Endothelial cell of umbilical vein (primary cell): ENCODE data around the gene RSPH3. TPM values are rescaled to one million over a fixed set of nuclear protein-coding genes. Genes with fewer than 3 reads are reported as not detected.
A peak's percentile ranks its signal among the peaks of the same experiment; 100 is the strongest.

Source experiments
- BruUV-seq: library from RNA; stranded (reverse); fragments of 400-500 nt; replicated peaks from 2 replicates; lab custom pipeline; 2021; lab: Mats Ljungman, UMichigan
- CTCF ChIA-PET: fragments of 300-600, 350-600 bp; sonication (Branson Sonifier 250); formaldehyde crosslinking; loops from one replicate; lab custom pipeline; 2021; ENCODE audit warnings: antibody characterized with exemption, inconsistent platforms; lab: Charles Lee
- POLR2A ChIA-PET: fragments of 300-600, 350-600 bp; sonication (Branson Sonifier 250); formaldehyde crosslinking; loops from one replicate; lab custom pipeline; 2021; ENCODE audit warnings: antibody characterized with exemption, inconsistent platforms; lab: Charles Lee
- DNase-seq: peaks from one replicate; pipeline ENCODE4 v3.0.0-alpha.2; 2011; ENCODE audit warnings: low read depth, low spot score
- FAIRE-seq: peaks from 2 replicates; lab custom pipeline; 2011; peaks lifted over from hg19 to GRCh38; lab: Jason Lieb, UNC
- H2AFZ ChIP-seq: 2 replicates; pipeline ENCODE4 v1.6.0; 2012; ENCODE audit warnings: low read depth, low read length, control low read depth, inconsistent platforms
- H3K27ac ChIP-seq: 2 replicates; pipeline ENCODE4 v1.5.1; 2011; ENCODE audit warnings: low read depth, mild to moderate bottlenecking, control low read depth, low read length, moderate library complexity; ENCODE audit not compliant: insufficient read depth
- H3K27me3 ChIP-seq, 2 experiments: 2 replicates each; pipeline versions ENCODE4 v1.6.0 to v1.6.1; 2011; ENCODE audit warnings: low read length in 2 of 2, mixed read lengths in 1 of 2; ENCODE audit not compliant: control insufficient read depth in 2 of 2, insufficient read depth in 2 of 2
- H3K36me3 ChIP-seq, 2 experiments: 2 replicates in 1 of 2; 3 replicates in 1 of 2; pipeline ENCODE4 v1.5.1; 2011; ENCODE audit warnings: low read length in 2 of 2, mild to moderate bottlenecking in 1 of 2, moderate library complexity in 1 of 2; ENCODE audit not compliant: control insufficient read depth in 2 of 2, insufficient read depth in 2 of 2; ENCODE audit errors: extremely low read depth in 1 of 2
- H3K4me1 ChIP-seq: 3 replicates; pipeline ENCODE4 v1.5.1; 2011; ENCODE audit warnings: mild to moderate bottlenecking, low read length; ENCODE audit not compliant: control insufficient read depth, insufficient read depth; ENCODE audit errors: extremely low read depth
- H3K4me2 ChIP-seq: 2 replicates; pipeline ENCODE4 v1.6.1; 2011; ENCODE audit warnings: low read length, control low read depth, mixed read lengths; ENCODE audit not compliant: insufficient read depth
- H3K4me3 ChIP-seq, 3 experiments: fragments of 200-600 bp in 1 of 3; sonication (generic), shearing (Covaris generic) in 1 of 3; replicated peaks in 1 of 3; 2 replicates each; pipeline ENCODE4 v1.5.1; 2011 to 2016; ENCODE audit warnings: control low read depth in 3 of 3, low read length in 3 of 3, mild to moderate bottlenecking in 2 of 3, inconsistent platforms in 1 of 3, low read depth in 1 of 3, moderate library complexity in 1 of 3; ENCODE audit not compliant: insufficient read depth in 1 of 3
- H3K79me2 ChIP-seq: 2 replicates; pipeline ENCODE4 v1.6.0; 2012; ENCODE audit warnings: low read length, inconsistent platforms; ENCODE audit not compliant: control insufficient read depth, insufficient read depth
- H3K9ac ChIP-seq: replicated peaks from 2 replicates; pipeline ENCODE3; 2011; ENCODE audit warnings: low read length, control low read depth; ENCODE audit not compliant: insufficient read depth; ENCODE audit errors: extremely low read depth
- H3K9me1 ChIP-seq: replicated peaks from 3 replicates; pipeline ENCODE4 v1.6.0; 2011; ENCODE audit warnings: mild to moderate bottlenecking, low read length; ENCODE audit not compliant: control insufficient read depth, insufficient read depth; ENCODE audit errors: extremely low read depth
- H3K9me3 ChIP-seq: replicated peaks from 2 replicates; pipeline ENCODE4 v1.5.1; 2012; ENCODE audit warnings: low read length, inconsistent platforms; ENCODE audit not compliant: control insufficient read depth, insufficient read depth
- H4K20me1 ChIP-seq: replicated peaks from 2 replicates; pipeline ENCODE3; 2011; ENCODE audit warnings: mild to moderate bottlenecking, low read length; ENCODE audit not compliant: control insufficient read depth, insufficient read depth; ENCODE audit errors: extremely low read depth
- FOS ChIP-seq: IDR thresholded peaks from 2 replicates; pipeline ENCODE4 v1.6.1; 2011; ENCODE audit warnings: mild to moderate bottlenecking, low read length, moderate library complexity, borderline replicate concordance; ENCODE audit not compliant: insufficient read depth
- MYC ChIP-seq: IDR thresholded peaks from one replicate; pipeline ENCODE4 v1.6.1; 2011; ENCODE audit warnings: mild to moderate bottlenecking, low read depth, low read length
- POLR2A ChIP-seq: IDR thresholded peaks from 2 replicates; pipeline ENCODE4 v1.6.1; 2012; ENCODE audit warnings: low read depth, mild to moderate bottlenecking, control low read depth, low read length
- dilution Hi-C: fragments of 300-500 bp; cut with MboI; formaldehyde crosslinking; loops from one replicate; pipeline ENCODE4 v1.15.0; 2019; ENCODE audit warnings: low sequenced_read_pairs; ENCODE audit not compliant: extremely low pct_ligation_motif_present
- intact Hi-C: fragments of 100-400 bp; cut with micrococcal nuclease; formaldehyde crosslinking; loops from one replicate; pipeline ENCODE4 v1.10.0; 2022
- polyA plus RNA-seq, 4 experiments: library from polyadenylated mRNA; depleted of rRNA in 3 of 4; stranded (reverse) in 3 of 4; unstranded in 1 of 4; fragments of >200 nt; gene quantifications; 2 replicates each; pipeline versions ENCODE4 v1.2.1 to v1.2.3, GENCODE V29; 2011 to 2012; ENCODE audit warnings: missing spikeins in 1 of 4
- total RNA-seq: library from RNA; stranded (reverse); gene quantifications from 2 replicates; pipeline ENCODE4 v1.2.3, GENCODE V29; 2021

The RSPH3 gene
- total and polyA plus RNA-seq, 2 donors (not counting 3 experiments of a cell fraction or from before 2014, with no cell fraction given) = 0.66 to 3.3 TPM

DNA sequence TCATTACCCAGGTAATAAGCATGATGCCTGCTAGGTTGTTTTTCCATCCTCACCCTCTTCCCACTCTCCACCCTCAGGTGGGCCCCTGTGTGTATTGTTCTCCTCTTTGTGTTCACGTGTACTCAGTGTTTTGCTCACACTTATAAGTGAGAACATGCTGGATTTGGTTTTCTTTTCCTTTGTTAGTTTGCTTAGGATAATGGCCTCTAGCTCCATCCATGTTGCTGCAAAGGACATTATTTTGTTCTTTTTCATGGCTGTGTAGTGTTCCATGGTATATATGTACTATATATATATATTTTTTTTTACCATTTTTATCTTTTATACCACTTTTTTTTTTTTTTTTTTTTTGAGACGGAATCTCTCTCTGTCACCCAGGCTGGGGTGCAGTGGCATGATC is 71.9 kb downstream of the RSPH3 start:
- H4K20me1 ChIP-seq = no peaks in the 10 kb centered on the region
- H3K4me3 ChIP-seq = no peak overlapping the region
- BruUV-seq = no TSS peak
- no peak overlapping the region for H2AFZ ChIP-seq
- H3K79me2 ChIP-seq = no peaks in the 10 kb centered on the region
- intact Hi-C loops (no loop called here), dilution Hi-C loops (no loop called here)
- H3K27ac ChIP-seq = no peak overlapping the region
- TF ChIP-seq MYC = no peak
- no peaks in the 10 kb centered on the region for H3K4me1 ChIP-seq
- no peaks in the 10 kb centered on the region for H3K36me3 ChIP-seq
- FAIRE-seq (no peak), DNase-seq (no peak)
- no peak overlapping the region for H3K4me2 ChIP-seq
- no peaks in the 10 kb centered on the region for H3K9me3 ChIP-seq
- POLR2A ChIA-PET = no interaction called here
- CTCF ChIA-PET = interaction anchor here (1.0 kb wide), 1 partner anchor 18 kb away, joined by 3 read pairs; no protein-coding TSS in a partner anchor
- no peak overlapping the region for H3K9ac ChIP-seq
- no peaks in the 10 kb centered on the region for H3K27me3 ChIP-seq
- H3K9me1 ChIP-seq = no peaks in the 10 kb centered on the region

DNA sequence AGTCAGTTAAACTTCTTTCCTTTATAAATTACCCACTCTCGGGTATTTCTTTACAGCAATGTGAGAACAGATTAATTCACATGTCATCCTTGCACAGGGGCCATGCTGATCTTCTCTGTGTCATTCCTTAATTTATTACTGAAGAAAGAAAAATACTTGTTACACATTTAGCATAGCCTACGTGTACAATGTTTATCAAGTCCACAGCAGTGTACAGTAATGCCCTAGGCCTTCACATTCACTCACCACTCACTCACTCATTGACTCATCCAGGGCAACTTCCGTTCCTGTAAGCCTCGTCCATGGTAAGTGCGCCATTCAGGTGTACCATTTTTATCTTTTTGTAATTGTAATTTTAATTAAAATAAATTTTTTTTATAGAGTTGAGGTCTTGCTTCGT is 73.6 kb downstream of the RSPH3 start:
- Histone ChIP-seq H3K36me3 (no peaks in the 10 kb centered on the region), H3K27me3 (no peaks in the 10 kb centered on the region), H3K9me1 (no peaks in the 10 kb centered on the region), H3K4me2 (no peak overlapping the region), H3K4me3 (no peak overlapping the region), H3K4me1 (no peaks in the 10 kb centered on the region), H2AFZ (no peak overlapping the region), H3K9ac (no peak overlapping the region), H3K27ac (no peak overlapping the region), H3K79me2 (no peaks in the 10 kb centered on the region), H3K9me3 (no peaks in the 10 kb centered on the region), H4K20me1 (no peaks in the 10 kb centered on the region)
- no peak for DNase-seq
- dilution Hi-C loops (no loop called here), intact Hi-C loops (no loop called here)
- no TSS peak for BruUV-seq
- FAIRE-seq = no peak
- ChIA-PET POLR2A (no interaction called here), CTCF (no interaction called here)
- TF ChIP-seq FOS (peak; percentile 36), POLR2A (no peak)
